AG04450 (cell line): ENCODE results near the gene HASPIN. TPM values are rescaled to one million over a fixed set of nuclear protein-coding genes. Genes with fewer than 3 reads are reported as not detected.

Source experiments
- CTCF ChIA-PET: fragments of 300-600, 350-600 bp; formaldehyde crosslinking; extraction: SDS; loops from one replicate; lab custom pipeline; 2022; ENCODE audit warnings: antibody characterized with exemption, inconsistent platforms; lab: Charles Lee
- POLR2A ChIA-PET: fragments of 350-600 bp; formaldehyde crosslinking; extraction: SDS; loops from one replicate; lab custom pipeline; 2021; ENCODE audit warnings: antibody characterized with exemption, inconsistent platforms; lab: Yijun Ruan, JAX
- DNase-seq: peaks from one replicate; pipeline ENCODE4 v3.0.0-alpha.2; 2011; ENCODE audit warnings: low read depth, low spot score
- H3K27ac ChIP-seq: one replicate; pipeline ENCODE4 v1.5.1; 2012; ENCODE audit warnings: low read depth, low read length, control low read depth
- H3K27me3 ChIP-seq: one replicate; pipeline ENCODE4 v1.6.0; 2012; ENCODE audit warnings: low read length; ENCODE audit not compliant: control insufficient read depth, insufficient read depth
- H3K4me3 ChIP-seq: 2 replicates; pipeline ENCODE4 v1.5.1; 2011; ENCODE audit warnings: mild to moderate bottlenecking, low read depth, low read length, control low read depth
- H3K9me3 ChIP-seq: 2 replicates; pipeline ENCODE4 v1.5.1; 2012; ENCODE audit warnings: low read length; ENCODE audit not compliant: control insufficient read depth, insufficient read depth
- polyA plus RNA-seq: library from polyadenylated mRNA; depleted of rRNA; stranded (reverse); fragments of >200 nt; gene quantifications from 2 replicates; pipeline ENCODE4 v1.2.3, GENCODE V29; 2011; rRNA removed
- TF ChIP-seq, protein P1 (sequence below): IDR thresholded peaks from 2 replicates; pipeline ENCODE4 v1.5.1; 2011; ENCODE audit warnings: low read depth, low read length, control low read depth, inconsistent platforms

HASPIN gene
- polyA plus RNA-seq, 1 experiment: 1.6 TPM

DNA sequence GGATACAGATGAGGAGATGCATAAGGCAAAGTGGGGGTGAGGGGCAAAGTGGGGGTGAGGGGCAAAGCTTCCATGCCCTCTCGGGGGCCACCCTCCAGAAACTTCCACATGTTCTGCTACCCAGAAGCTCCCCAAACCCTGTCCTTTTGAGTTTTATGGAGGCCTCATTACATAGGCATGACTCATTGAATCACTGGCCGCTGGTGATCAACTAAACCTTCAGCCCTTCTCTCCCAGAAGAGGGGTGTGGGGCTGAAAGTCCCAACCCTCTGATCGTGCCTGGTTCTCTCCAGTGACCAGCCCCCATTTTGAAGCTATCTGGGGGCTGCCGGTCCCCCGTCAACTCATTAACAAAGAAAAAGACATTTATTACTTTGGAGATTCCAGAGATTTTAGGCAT lies 49.8 kb downstream of the HASPIN start:
- POLR2A ChIA-PET: no interaction called here
- Histone ChIP-seq H3K4me3 (no peak overlapping the region), H3K27me3 (no peaks in the 10 kb centered on the region), H3K9me3 (peaks cover under 1% of the 10 kb centered on the region; the same call in 1 of the 2 replicates), H3K27ac (no peak overlapping the region)
- CTCF ChIA-PET: interaction anchor here (0.6 to 2.0 kb wide), 3 partner anchors 36 to 91 kb away, joined by 3 to 5 read pairs (median 3); no protein-coding TSS in a partner anchor
- DNase-seq: peak; percentile 34
- TF ChIP-seq, protein P1, sequence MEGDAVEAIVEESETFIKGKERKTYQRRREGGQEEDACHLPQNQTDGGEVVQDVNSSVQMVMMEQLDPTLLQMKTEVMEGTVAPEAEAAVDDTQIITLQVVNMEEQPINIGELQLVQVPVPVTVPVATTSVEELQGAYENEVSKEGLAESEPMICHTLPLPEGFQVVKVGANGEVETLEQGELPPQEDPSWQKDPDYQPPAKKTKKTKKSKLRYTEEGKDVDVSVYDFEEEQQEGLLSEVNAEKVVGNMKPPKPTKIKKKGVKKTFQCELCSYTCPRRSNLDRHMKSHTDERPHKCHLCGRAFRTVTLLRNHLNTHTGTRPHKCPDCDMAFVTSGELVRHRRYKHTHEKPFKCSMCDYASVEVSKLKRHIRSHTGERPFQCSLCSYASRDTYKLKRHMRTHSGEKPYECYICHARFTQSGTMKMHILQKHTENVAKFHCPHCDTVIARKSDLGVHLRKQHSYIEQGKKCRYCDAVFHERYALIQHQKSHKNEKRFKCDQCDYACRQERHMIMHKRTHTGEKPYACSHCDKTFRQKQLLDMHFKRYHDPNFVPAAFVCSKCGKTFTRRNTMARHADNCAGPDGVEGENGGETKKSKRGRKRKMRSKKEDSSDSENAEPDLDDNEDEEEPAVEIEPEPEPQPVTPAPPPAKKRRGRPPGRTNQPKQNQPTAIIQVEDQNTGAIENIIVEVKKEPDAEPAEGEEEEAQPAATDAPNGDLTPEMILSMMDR: no peak

DNA sequence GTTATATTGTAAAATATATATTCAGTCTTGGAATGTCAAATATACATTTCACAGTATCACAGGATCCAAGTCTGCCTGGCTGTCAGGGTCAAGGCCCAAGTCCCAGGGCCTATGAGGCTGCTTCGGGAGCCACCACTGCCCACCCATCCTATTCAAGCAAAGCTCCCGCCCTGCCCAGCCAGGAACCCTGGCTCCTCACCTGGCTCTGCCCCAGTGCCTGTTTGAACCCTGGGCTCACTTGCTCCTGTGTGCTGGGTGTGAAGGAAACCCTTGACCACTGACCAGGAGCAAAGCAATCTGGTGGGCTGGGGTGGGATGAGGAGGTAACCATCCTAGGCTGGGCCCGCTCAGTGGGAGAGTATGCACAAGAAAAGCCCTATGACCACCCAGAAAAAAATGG lies 50.3 kb downstream of the HASPIN start:
- H3K27ac ChIP-seq: peak overlapping the region; percentile 21
- CTCF ChIA-PET: interaction anchor here (1.7 kb wide), 1 partner anchor 36 kb away, joined by 6 read pairs; no protein-coding TSS in a partner anchor
- TF ChIP-seq, protein P1: no peak
- no peaks in the 10 kb centered on the region for H3K27me3 ChIP-seq
- H3K9me3 ChIP-seq: no peaks in the 10 kb centered on the region; the same call in 1 of the 2 replicates
- no peak for DNase-seq
- POLR2A ChIA-PET: no interaction called here
- H3K4me3 ChIP-seq: no peak overlapping the region

Other genes with a start within 250 kb of the HASPIN start
- 0.17 and 0.27 TPM in 2 replicates for gene ASPA, start 247.9 kb upstream of the HASPIN start, polyA plus RNA-seq
- 0.24 and 0.46 TPM in 2 replicates for gene TRPV3, start 166.1 kb upstream of the HASPIN start, polyA plus RNA-seq
- 1.1 and 1.2 TPM in 2 replicates for gene TRPV1, start 114.5 kb upstream of the HASPIN start, polyA plus RNA-seq
- 8.7 and 10.9 TPM in 2 replicates for gene SHPK, start 87.7 kb upstream of the HASPIN start, polyA plus RNA-seq
- 4.2 and 5.7 TPM in 2 replicates for gene CTNS, start 87.1 kb upstream of the HASPIN start, polyA plus RNA-seq
- gene TAX1BP3, start 55.3 kb upstream of the HASPIN start, polyA plus RNA-seq: 163 and 178 TPM in 2 replicates
- gene EMC6, start 55.1 kb upstream of the HASPIN start, polyA plus RNA-seq: 23.4 and 28.9 TPM in 2 replicates
- gene P2RX5, start 27.7 kb upstream of the HASPIN start, polyA plus RNA-seq: 4.5 and 6.4 TPM in 2 replicates
- 76.7 and 98.1 TPM in 2 replicates for gene ITGAE, start 77.3 kb downstream of the HASPIN start, polyA plus RNA-seq
- gene NCBP3, start 122.3 kb downstream of the HASPIN start, polyA plus RNA-seq: 19.4 and 28.5 TPM in 2 replicates
- 2.8 and 3.3 TPM in 2 replicates for gene CAMKK1, start 169.2 kb downstream of the HASPIN start, polyA plus RNA-seq
- 0.05 TPM in 1 of 2 replicates, not detected in the other for gene P2RX1, start 192.6 kb downstream of the HASPIN start, polyA plus RNA-seq
- gene ATP2A3, start 240.5 kb downstream of the HASPIN start, polyA plus RNA-seq: 0.46 and 0.48 TPM in 2 replicates